Activated naive CD8-positive, alpha-beta T cell treated with anti-CD3 and anti-CD28 coated beads for 36 hours (primary cell): ENCODE results near the gene PPP1R9A. TPM values are rescaled to one million over a fixed set of nuclear protein-coding genes. Genes with fewer than 3 reads are reported as not detected.

Source experiments
- DNase-seq: peaks from one replicate; pipeline ENCODE4 v3.0.0; 2021
- H3K27ac Mint-ChIP-seq: one replicate; pipeline ENCODE4 v1.8.0; 2022; ENCODE audit warnings: mild to moderate bottlenecking, moderate library complexity, mixed read lengths
- H3K27me3 Mint-ChIP-seq: one replicate; pipeline ENCODE4 v1.8.0; 2022; ENCODE audit warnings: mild to moderate bottlenecking, mixed read lengths
- H3K36me3 Mint-ChIP-seq: one replicate; pipeline ENCODE4 v1.8.0; 2021; ENCODE audit warnings: mild to moderate bottlenecking, mixed read lengths
- H3K4me1 Mint-ChIP-seq: one replicate; pipeline ENCODE4 v1.8.0; 2021; ENCODE audit warnings: mixed read lengths
- H3K4me3 Mint-ChIP-seq: one replicate; pipeline ENCODE4 v1.8.0; 2022; ENCODE audit warnings: mild to moderate bottlenecking, moderate library complexity, mixed read lengths
- H3K9me3 Mint-ChIP-seq: one replicate; pipeline ENCODE4 v1.8.0; 2022; ENCODE audit warnings: mixed read lengths
- total RNA-seq, 2 experiments: library from RNA; stranded (reverse); gene quantifications; one replicate each; pipeline ENCODE4 v1.2.3, GENCODE V29; 2021

The PPP1R9A gene
- total RNA-seq, 2 experiments from 2014 or later = 0.08 to 0.16 TPM

DNA sequence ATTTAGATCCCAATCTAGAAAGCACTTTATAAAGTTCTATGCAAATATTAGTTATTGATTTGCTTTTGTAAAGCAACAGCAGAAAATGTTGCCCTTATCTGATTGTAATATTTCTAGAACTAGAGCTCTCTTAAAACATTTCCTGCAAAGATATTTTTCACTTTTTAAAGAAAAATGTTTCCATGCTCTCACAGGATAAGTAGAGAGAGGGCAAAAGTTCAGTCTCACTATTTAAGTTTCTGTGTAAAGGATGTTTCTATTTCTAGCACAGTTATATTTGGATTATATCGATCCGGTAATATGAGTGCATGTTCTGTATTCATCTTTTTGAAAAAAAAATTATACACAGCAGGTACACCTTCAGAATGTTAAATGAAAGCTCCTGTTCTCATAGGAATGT lies 334.9 kb downstream of the PPP1R9A start:
- Mint-ChIP-seq H3K27ac (no peak overlapping the region), H3K4me1 (no peaks in the 10 kb centered on the region), H3K9me3 (no peaks in the 10 kb centered on the region), H3K27me3 (peaks cover 8% of the 10 kb centered on the region), H3K4me3 (no peak overlapping the region), H3K36me3 (no peaks in the 10 kb centered on the region)
- no peak for DNase-seq

- no peak for DNase-seq
- no peak overlapping the region for H3K27ac Mint-ChIP-seq
- no peaks in the 10 kb centered on the region for H3K9me3 Mint-ChIP-seq
- H3K36me3 Mint-ChIP-seq = no peaks in the 10 kb centered on the region
- H3K27me3 Mint-ChIP-seq = peaks cover 8% of the 10 kb centered on the region
- no peak overlapping the region for H3K4me3 Mint-ChIP-seq
- no peaks in the 10 kb centered on the region for H3K4me1 Mint-ChIP-seq
Observed at GRCh38 chr7:95244616-95245015, 337.2 kb downstream of the PPP1R9A start.

GRCh38 chr7:95245828-95246500 lies 338.6 kb downstream of the PPP1R9A start:
- H3K9me3 Mint-ChIP-seq = no peaks in the 10 kb centered on the region
- H3K27ac Mint-ChIP-seq = no peak overlapping the region
- H3K4me3 Mint-ChIP-seq = no peak overlapping the region
- peaks cover 4% of the 10 kb centered on the region for H3K27me3 Mint-ChIP-seq
- no peaks in the 10 kb centered on the region for H3K4me1 Mint-ChIP-seq
- H3K36me3 Mint-ChIP-seq = no peaks in the 10 kb centered on the region
- no peak for DNase-seq

DNA sequence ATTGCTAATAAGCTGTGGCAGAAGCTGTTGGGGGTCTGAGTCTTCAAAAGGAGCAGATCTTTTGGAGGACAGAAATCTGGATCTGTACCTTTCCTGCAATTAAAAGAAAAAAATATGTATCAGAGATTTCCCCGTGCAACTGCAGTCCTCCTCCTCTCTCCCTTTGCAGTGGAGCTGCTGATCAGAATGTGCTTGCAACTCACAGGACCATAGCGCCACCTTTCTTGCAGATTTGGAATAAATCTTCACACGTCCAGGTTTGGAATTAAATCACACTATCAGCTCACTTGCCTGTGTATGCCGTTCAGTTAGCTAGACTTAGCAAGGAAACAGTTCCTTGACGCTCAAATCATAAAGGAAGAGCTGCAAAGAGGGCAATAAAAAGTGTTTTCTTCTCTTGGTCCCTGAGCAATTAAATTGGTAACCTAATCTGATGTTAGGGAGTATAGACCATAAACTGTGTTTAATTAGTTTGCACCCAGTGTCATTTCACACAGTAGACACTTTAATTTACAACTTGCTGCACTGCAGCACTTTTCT lies 339.5 kb downstream of the PPP1R9A start:
- Mint-ChIP-seq H3K27ac (no peak overlapping the region), H3K27me3 (peaks cover 11% of the 10 kb centered on the region), H3K4me3 (no peak overlapping the region), H3K9me3 (no peaks in the 10 kb centered on the region), H3K4me1 (no peaks in the 10 kb centered on the region), H3K36me3 (no peaks in the 10 kb centered on the region)
- peak; percentile 10 for DNase-seq

GRCh38 chr7:95250571-95250970 lies 343.2 kb downstream of the PPP1R9A start:
- H3K27me3 Mint-ChIP-seq = peaks cover 14% of the 10 kb centered on the region
- DNase-seq = no peak
- H3K36me3 Mint-ChIP-seq = no peaks in the 10 kb centered on the region
- H3K9me3 Mint-ChIP-seq = no peaks in the 10 kb centered on the region
- no peak overlapping the region for H3K4me3 Mint-ChIP-seq
- H3K4me1 Mint-ChIP-seq = no peaks in the 10 kb centered on the region
- H3K27ac Mint-ChIP-seq = no peak overlapping the region

GRCh38 chr7:95251966-95252365 lies 344.6 kb downstream of the PPP1R9A start:
- DNase-seq = no peak
- Mint-ChIP-seq H3K4me1 (no peaks in the 10 kb centered on the region), H3K36me3 (no peaks in the 10 kb centered on the region), H3K9me3 (no peaks in the 10 kb centered on the region), H3K27ac (no peak overlapping the region), H3K4me3 (no peak overlapping the region), H3K27me3 (peaks cover 10% of the 10 kb centered on the region)

- Mint-ChIP-seq H3K36me3 (no peaks in the 10 kb centered on the region), H3K4me3 (no peak overlapping the region), H3K9me3 (no peaks in the 10 kb centered on the region), H3K4me1 (no peaks in the 10 kb centered on the region), H3K27me3 (peaks cover 10% of the 10 kb centered on the region), H3K27ac (no peak overlapping the region)
- no peak for DNase-seq
Observed at GRCh38 chr7:95253986-95254385, 346.6 kb downstream of the PPP1R9A start.

GRCh38 chr7:95255691-95256090 lies 348.3 kb downstream of the PPP1R9A start:
- H3K4me1 Mint-ChIP-seq = no peaks in the 10 kb centered on the region
- H3K27ac Mint-ChIP-seq = no peak overlapping the region
- no peak for DNase-seq
- peaks cover 10% of the 10 kb centered on the region for H3K27me3 Mint-ChIP-seq
- no peaks in the 10 kb centered on the region for H3K9me3 Mint-ChIP-seq
- no peak overlapping the region for H3K4me3 Mint-ChIP-seq
- no peaks in the 10 kb centered on the region for H3K36me3 Mint-ChIP-seq

DNA sequence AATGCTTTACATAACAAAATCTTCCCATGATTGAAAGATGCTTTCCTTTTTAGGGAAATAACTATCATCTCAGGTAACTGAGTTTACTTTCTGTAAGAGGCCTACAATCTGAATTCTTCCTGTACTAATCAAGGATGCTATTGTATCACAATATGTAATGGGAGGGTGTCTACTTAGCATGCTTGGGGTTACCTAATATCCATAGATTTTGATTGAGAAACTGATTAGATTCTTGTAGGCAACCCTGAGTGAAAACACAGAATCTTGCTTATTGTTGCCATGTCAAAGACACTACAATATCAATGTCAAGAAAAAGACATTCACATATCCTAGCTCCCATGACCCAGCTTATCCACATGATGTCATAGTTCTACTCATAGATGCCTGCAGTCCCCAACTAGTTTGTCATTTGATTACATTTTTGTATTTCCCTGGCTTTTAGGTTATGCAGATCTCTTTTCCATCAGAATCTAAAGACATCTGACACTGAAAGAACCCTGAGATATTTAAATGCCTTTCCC lies 354.6 kb downstream of the PPP1R9A start:
- H3K36me3 Mint-ChIP-seq = no peaks in the 10 kb centered on the region
- H3K9me3 Mint-ChIP-seq = no peaks in the 10 kb centered on the region
- DNase-seq = no peak
- no peaks in the 10 kb centered on the region for H3K4me1 Mint-ChIP-seq
- H3K27me3 Mint-ChIP-seq = no peaks in the 10 kb centered on the region
- no peak overlapping the region for H3K4me3 Mint-ChIP-seq
- H3K27ac Mint-ChIP-seq = no peak overlapping the region

- Mint-ChIP-seq H3K36me3 (no peaks in the 10 kb centered on the region), H3K4me3 (no peak overlapping the region), H3K27me3 (no peaks in the 10 kb centered on the region), H3K9me3 (no peaks in the 10 kb centered on the region), H3K4me1 (no peaks in the 10 kb centered on the region), H3K27ac (no peak overlapping the region)
- DNase-seq = no peak
Observed at GRCh38 chr7:95262875-95263274, 355.5 kb downstream of the PPP1R9A start.

- no peak for DNase-seq
- Mint-ChIP-seq H3K27ac (no peak overlapping the region), H3K4me3 (no peak overlapping the region), H3K27me3 (no peaks in the 10 kb centered on the region), H3K36me3 (no peaks in the 10 kb centered on the region), H3K4me1 (no peaks in the 10 kb centered on the region), H3K9me3 (no peaks in the 10 kb centered on the region)
Observed at GRCh38 chr7:95263785-95264362, 356.5 kb downstream of the PPP1R9A start.

DNA sequence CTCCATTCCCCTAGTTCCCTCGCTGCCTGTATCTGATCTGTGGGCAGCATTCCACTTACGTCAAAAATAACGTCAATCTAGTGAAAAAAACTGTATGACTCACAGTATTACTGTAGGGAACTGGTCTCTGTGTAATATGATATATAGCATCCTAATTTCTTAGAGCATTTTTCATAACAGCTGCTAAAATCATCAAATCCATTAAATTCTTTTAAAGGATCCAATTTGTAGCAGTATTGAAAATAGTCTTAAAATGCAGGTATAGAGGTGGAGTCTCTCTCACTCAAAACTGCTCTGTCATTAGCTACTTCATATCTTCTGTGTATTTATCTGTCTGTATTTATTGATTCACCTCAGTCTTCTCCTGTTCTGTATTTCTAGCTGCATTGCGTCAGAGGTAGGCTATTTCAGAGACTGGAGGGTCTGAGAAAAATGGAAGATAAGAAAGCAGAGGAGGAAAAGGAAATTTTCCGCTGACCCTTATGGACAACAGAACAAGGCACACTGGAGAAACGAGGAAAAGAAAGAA lies 357.0 kb downstream of the PPP1R9A start:
- Mint-ChIP-seq H3K27me3 (no peaks in the 10 kb centered on the region), H3K4me1 (no peaks in the 10 kb centered on the region)

DNA sequence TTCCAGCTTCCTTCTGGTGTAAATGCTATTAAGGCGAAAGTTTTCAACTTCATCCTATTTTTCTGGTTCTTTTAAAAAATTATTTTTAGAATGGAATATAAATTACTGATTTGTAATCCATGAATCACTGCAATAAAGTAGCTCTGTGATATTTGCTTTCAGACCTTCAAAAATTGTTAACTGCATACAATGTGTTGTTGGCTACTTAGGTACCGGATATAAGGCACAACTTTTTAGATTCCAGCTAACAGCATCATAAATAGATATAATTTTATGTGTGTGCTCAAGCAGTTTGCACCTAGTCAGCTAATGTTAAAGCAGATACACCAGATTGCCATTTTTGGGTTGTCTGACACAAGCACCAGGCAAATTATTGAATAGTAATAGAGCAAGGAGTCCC lies 358.2 kb downstream of the PPP1R9A start:
- Mint-ChIP-seq H3K4me3 (no peak overlapping the region), H3K9me3 (no peaks in the 10 kb centered on the region), H3K36me3 (no peaks in the 10 kb centered on the region), H3K27ac (no peak overlapping the region), H3K27me3 (no peaks in the 10 kb centered on the region), H3K4me1 (no peaks in the 10 kb centered on the region)
- DNase-seq = no peak

More for the DNA sequence above, 357.0 kb downstream of the PPP1R9A start:
- Mint-ChIP-seq H3K36me3 (no peaks in the 10 kb centered on the region), H3K9me3 (no peaks in the 10 kb centered on the region), H3K4me3 (no peak overlapping the region), H3K27ac (no peak overlapping the region)
- DNase-seq = no peak

DNA sequence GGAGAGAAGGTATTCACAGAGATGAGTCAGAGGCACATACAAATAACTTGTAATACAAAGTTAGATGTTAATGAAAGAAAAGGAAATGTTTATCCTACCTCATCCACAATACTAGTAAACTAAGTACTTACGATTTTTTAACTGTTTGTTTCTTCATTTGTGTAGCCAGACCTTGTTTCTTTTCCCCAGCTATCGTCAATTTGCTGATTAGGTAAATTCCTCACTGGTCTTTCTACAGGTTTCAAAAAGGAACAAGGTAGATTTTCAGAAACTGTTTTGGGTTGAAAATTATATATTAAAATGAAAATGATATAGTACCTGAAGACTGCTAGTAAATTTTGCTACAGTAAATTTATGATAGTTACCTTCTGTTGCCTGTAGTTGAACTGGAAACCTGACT lies 360.4 kb downstream of the PPP1R9A start:
- no peak overlapping the region for H3K27ac Mint-ChIP-seq
- no peaks in the 10 kb centered on the region for H3K9me3 Mint-ChIP-seq
- DNase-seq = no peak
- H3K4me1 Mint-ChIP-seq = no peaks in the 10 kb centered on the region
- H3K36me3 Mint-ChIP-seq = no peaks in the 10 kb centered on the region
- no peak overlapping the region for H3K4me3 Mint-ChIP-seq
- H3K27me3 Mint-ChIP-seq = no peaks in the 10 kb centered on the region

DNA sequence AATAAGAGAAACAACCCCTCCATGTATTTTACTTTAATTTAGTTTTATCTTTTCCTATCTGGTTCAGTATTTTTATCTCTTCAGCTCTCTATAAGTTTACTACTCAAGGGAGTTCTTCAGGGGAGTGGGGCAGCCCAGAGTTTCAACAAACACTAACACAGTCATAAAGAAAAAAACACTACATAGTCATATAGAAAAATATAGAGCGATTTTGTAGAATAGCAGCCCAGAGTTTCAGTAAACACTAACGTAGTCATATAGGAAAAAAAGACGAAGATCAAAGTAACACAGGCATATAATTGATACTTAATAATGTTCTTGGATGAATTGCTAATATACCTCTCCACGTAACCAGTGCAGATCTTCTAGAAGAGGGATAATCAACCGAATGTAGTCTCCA lies 362.2 kb downstream of the PPP1R9A start:
- Mint-ChIP-seq H3K9me3 (no peaks in the 10 kb centered on the region), H3K4me1 (no peaks in the 10 kb centered on the region), H3K36me3 (no peaks in the 10 kb centered on the region), H3K27me3 (peaks cover 3% of the 10 kb centered on the region), H3K27ac (no peak overlapping the region), H3K4me3 (no peak overlapping the region)
- no peak for DNase-seq

GRCh38 chr7:95276114-95276513 lies 368.7 kb downstream of the PPP1R9A start:
- Mint-ChIP-seq H3K36me3 (no peaks in the 10 kb centered on the region), H3K27me3 (peaks cover 3% of the 10 kb centered on the region), H3K4me1 (no peaks in the 10 kb centered on the region), H3K9me3 (no peaks in the 10 kb centered on the region), H3K27ac (no peak overlapping the region), H3K4me3 (no peak overlapping the region)
- DNase-seq = no peak
